Spleen (tissue), 7 donors: ENCODE results near the gene TAB3.

Source experiments
- POLR2A ChIP-seq, 3 donors: fragments of 450-650 bp; IDR thresholded peaks; one replicate each; pipeline ENCODE4 v1.5.1; 2017; ENCODE audit warnings: antibody characterized with exemption in 3 of 3, mild to moderate bottlenecking in 1 of 3
- TF ChIP-seq, protein P1 (sequence below), 11 experiments: fragments of 200-600 bp in 7 of 11; fragments of 450-650 bp in 4 of 11; sonication (generic) in 4 of 11; IDR thresholded peaks in 8 of 11; conservative IDR thresholded peaks in 3 of 11; 1 replicate in 7 of 11; 2 replicates in 4 of 11; pipeline versions ENCODE4 v1.4.0 to v1.8.0; 2016 to 2021; ENCODE audit warnings: antibody characterized with exemption in 11 of 11, inconsistent platforms in 4 of 11, mild to moderate bottlenecking in 1 of 11
- donor health status: DM: no; HTN: no; CAD: no; lungs with moderate emphysema.
- donor health status: DM: no; HTN: no; CAD: no.
- donor health status: DM: no; HTN: no; CAD: no.

DNA sequence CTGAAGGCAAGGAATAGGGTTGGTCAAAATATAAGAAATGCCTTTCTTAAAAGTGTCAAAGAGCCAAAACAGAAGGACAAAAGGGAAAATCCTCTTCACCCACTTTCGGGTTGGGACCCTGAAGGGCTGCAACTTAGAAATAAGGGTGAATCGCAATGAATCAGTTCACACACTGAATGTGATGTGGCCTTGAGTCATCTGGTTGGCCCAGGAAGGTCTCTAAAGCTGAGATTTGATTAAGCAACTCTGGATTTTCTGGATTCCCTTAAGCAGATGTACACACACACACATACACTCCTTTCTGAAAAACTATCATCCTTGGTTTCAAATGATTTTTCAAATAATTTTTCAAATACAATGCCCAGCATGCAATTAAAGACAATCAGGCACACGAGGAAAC lies 13.1 kb downstream of the TAB3 start:
- TF ChIP-seq, protein P1, sequence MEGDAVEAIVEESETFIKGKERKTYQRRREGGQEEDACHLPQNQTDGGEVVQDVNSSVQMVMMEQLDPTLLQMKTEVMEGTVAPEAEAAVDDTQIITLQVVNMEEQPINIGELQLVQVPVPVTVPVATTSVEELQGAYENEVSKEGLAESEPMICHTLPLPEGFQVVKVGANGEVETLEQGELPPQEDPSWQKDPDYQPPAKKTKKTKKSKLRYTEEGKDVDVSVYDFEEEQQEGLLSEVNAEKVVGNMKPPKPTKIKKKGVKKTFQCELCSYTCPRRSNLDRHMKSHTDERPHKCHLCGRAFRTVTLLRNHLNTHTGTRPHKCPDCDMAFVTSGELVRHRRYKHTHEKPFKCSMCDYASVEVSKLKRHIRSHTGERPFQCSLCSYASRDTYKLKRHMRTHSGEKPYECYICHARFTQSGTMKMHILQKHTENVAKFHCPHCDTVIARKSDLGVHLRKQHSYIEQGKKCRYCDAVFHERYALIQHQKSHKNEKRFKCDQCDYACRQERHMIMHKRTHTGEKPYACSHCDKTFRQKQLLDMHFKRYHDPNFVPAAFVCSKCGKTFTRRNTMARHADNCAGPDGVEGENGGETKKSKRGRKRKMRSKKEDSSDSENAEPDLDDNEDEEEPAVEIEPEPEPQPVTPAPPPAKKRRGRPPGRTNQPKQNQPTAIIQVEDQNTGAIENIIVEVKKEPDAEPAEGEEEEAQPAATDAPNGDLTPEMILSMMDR (IDR thresholded peaks at IDR 0.05 in 8 of 11, conservative IDR thresholded peaks at IDR 0.05 in 3 of 11): no peak
- no peak for TF ChIP-seq POLR2A (IDR thresholded peaks at IDR 0.05)
